Stimulated activated CD8-positive, alpha-beta memory T cell treated with anti-CD3 and anti-CD28 coated beads, Interleukin-4, amount 100 ng/mL, for 24 hours (primary cell): Measurements from ENCODE around the gene NBPF1.
"Not testable (repeated sequence)": the region's sequence is repeated elsewhere in the genome, so short reads cannot be mapped to it uniquely, and the experiment has no call there.

Experiments
- DNase-seq: peaks from one replicate; pipeline ENCODE4 v3.0.0-alpha.2; 2020; ENCODE audit warnings: low read depth

Gene NBPF1

GRCh38 chr1:16605532-16606505 lies 7.5 kb downstream of the NBPF1 start:
- DNase-seq, result no peak

- DNase-seq, result no peak
Measured at GRCh38 chr1:16605213-16605525, 8.2 kb downstream of the NBPF1 start.

- not testable (repeated sequence) for DNase-seq
Measured at GRCh38 chr1:16604514-16605212, 8.7 kb downstream of the NBPF1 start.

GRCh38 chr1:16603623-16604022 lies 9.7 kb downstream of the NBPF1 start:
- not testable (repeated sequence) for DNase-seq

GRCh38 chr1:16602336-16603011 lies 10.9 kb downstream of the NBPF1 start:
- DNase-seq, result not testable (repeated sequence)

GRCh38 chr1:16600855-16601786 lies 12.2 kb downstream of the NBPF1 start:
- not testable (repeated sequence) for DNase-seq

GRCh38 chr1:16599326-16599725 lies 14.0 kb downstream of the NBPF1 start:
- not testable (repeated sequence) for DNase-seq

- not testable (repeated sequence) for DNase-seq
Measured at GRCh38 chr1:16595216-16595615, 18.1 kb downstream of the NBPF1 start.

GRCh38 chr1:16591845-16592244 lies 21.5 kb downstream of the NBPF1 start:
- DNase-seq, result not testable (repeated sequence)

- not testable (repeated sequence) for DNase-seq
Measured at GRCh38 chr1:16588081-16588480, 25.3 kb downstream of the NBPF1 start.

- DNase-seq, result not testable (repeated sequence)
Measured at GRCh38 chr1:16587639-16588038, 25.7 kb downstream of the NBPF1 start.

- not testable (repeated sequence) for DNase-seq
Measured at GRCh38 chr1:16565324-16565723, 48.0 kb downstream of the NBPF1 start.

- not testable (repeated sequence) for DNase-seq
Measured at GRCh38 chr1:16561035-16561434, 52.3 kb downstream of the NBPF1 start.

- DNase-seq, result not testable (repeated sequence)
Measured at GRCh38 chr1:16560498-16560897, 52.9 kb downstream of the NBPF1 start.

GRCh38 chr1:16559688-16560087 lies 53.7 kb downstream of the NBPF1 start:
- not testable (repeated sequence) for DNase-seq

GRCh38 chr1:16557034-16557433 lies 56.3 kb downstream of the NBPF1 start:
- not testable (repeated sequence) for DNase-seq

- DNase-seq, result not testable (repeated sequence)
Measured at GRCh38 chr1:16553244-16553643, 60.1 kb downstream of the NBPF1 start.

- DNase-seq, result not testable (repeated sequence)
Measured at GRCh38 chr1:16550212-16550918, 63.0 kb downstream of the NBPF1 start.

- DNase-seq, result not testable (repeated sequence)
Measured at GRCh38 chr1:16549545-16549944, 63.8 kb downstream of the NBPF1 start.

GRCh38 chr1:16547502-16548241 lies 65.7 kb downstream of the NBPF1 start:
- not testable (repeated sequence) for DNase-seq
